Tongue (tissue), 2 donors: ENCODE data around the gene CENPT. TPM values are rescaled to one million over a fixed set of nuclear protein-coding genes. Genes with fewer than 3 reads are reported as not detected.
"Not testable (repeated sequence)": the region's sequence is repeated elsewhere in the genome, so short reads cannot be mapped to it uniquely, and the experiment has no call there.

Source experiments
- DNase-seq: peaks from one replicate; pipeline ENCODE4 v3.0.0-alpha.2; 2015
- total RNA-seq: library from RNA; depleted of rRNA; stranded (reverse); fragments of >200 nt; gene quantifications from one replicate; pipeline ENCODE4 v1.2.3, GENCODE V29; 2014

CENPT gene
- total RNA-seq, 1 donor from 2014 or later, result 20.8 TPM

- DNase-seq, result peak; percentile 99
Measured at GRCh38 chr16:67846320-67847063, 1.0 kb downstream of the CENPT start, which contains the start of gene NUTF2. NUTF2 (plus strand) TSS chr16:67846933; CDS start chr16:67865131, 18,198 bp downstream.

- no peak for DNase-seq
Measured at GRCh38 chr16:67846063-67846319, 1.5 kb downstream of the CENPT start.

GRCh38 chr16:67845291-67846062 is 2.0 kb downstream of the CENPT start:
- no peak for DNase-seq

GRCh38 chr16:67844497-67844896 is 3.0 kb downstream of the CENPT start:
- DNase-seq, result peak; percentile 21

GRCh38 chr16:67843343-67843765 is 4.1 kb downstream of the CENPT start:
- no peak for DNase-seq

- DNase-seq, result peak; percentile 54
Measured at GRCh38 chr16:67842509-67843342, 4.8 kb downstream of the CENPT start.

GRCh38 chr16:67841816-67842508 is 5.5 kb downstream of the CENPT start, which contains the start of gene THAP11:
THAP11 (plus strand) TSS chr16:67842320; CDS start chr16:67842555, 235 bp downstream.
- peak; percentile 99 for DNase-seq

- DNase-seq, result no peak
Measured at GRCh38 chr16:67841198-67841815, 6.2 kb downstream of the CENPT start.

GRCh38 chr16:67837811-67838210 is 9.7 kb downstream of the CENPT start:
- DNase-seq, result no peak

GRCh38 chr16:67837190-67837589 is 10.3 kb downstream of the CENPT start:
- DNase-seq, result not testable (repeated sequence)

GRCh38 chr16:67834242-67834614 is 13.3 kb downstream of the CENPT start:
- no peak for DNase-seq

- peak; percentile 98 for DNase-seq
Measured at GRCh38 chr16:67833415-67834241, 13.9 kb downstream of the CENPT start.

- DNase-seq, result peak; percentile 24
Measured at GRCh38 chr16:67833030-67833414, 14.5 kb downstream of the CENPT start.

GRCh38 chr16:67828651-67829050 is 18.8 kb downstream of the CENPT start:
- DNase-seq, result no peak

- DNase-seq, result no peak
Measured at GRCh38 chr16:67825906-67826305, 21.6 kb downstream of the CENPT start.

- DNase-seq, result no peak
Measured at GRCh38 chr16:67825119-67825518, 22.4 kb downstream of the CENPT start.

GRCh38 chr16:67822511-67822910 is 25.0 kb downstream of the CENPT start:
- no peak for DNase-seq

- DNase-seq, result no peak
Measured at GRCh38 chr16:67820608-67821259, 26.8 kb downstream of the CENPT start.

GRCh38 chr16:67814567-67814966 is 32.9 kb downstream of the CENPT start:
- no peak for DNase-seq

GRCh38 chr16:67811899-67812298 is 35.6 kb downstream of the CENPT start:
- DNase-seq, result no peak
